Measurements from ENCODE around the gene NANOS2. TPM values are rescaled to one million over a fixed set of nuclear protein-coding genes. Genes with fewer than 3 reads are reported as not detected.
A peak's percentile ranks its signal among the peaks of the same experiment; 100 is the strongest.

Gene NANOS2
- total and polyA plus RNA-seq, 9 donors = not detected

DNA sequence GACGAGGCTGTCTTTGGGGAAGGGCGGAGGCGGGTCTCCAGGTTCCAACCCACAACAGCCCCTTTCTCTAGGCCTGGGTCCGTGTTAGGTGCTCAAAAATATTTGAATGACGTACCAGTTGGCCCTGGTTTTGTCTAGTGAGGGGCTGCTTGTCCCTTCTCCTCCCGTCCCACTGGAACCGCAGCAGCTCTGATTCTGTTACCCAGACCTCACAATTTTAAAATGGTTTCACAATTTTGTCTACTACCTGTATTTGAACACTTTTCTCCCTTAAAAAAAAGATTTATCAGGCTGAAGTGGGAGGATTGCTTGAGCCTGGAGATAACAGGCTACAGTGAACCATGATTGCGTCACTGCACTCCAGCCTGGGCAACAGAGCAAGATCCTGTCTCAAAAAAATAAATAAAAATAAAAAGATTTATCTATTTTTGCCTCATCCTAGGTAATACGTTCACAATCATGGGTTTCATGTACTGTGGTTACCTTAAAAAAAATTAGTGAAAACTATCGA, 27.3 kb downstream of the NANOS2 start:
- WGBS, 3 donors = 22 to 25% (median 23%) methylated on average over 10 of the region's 10 CpGs
- intact Hi-C loops (cut with DNase I) = loop anchor here in 1 of 4 donors (10.0 kb wide), 1 partner anchor 72 kb away; the partner anchor contains the start of gene RSPH6A
- TF ChIP-seq, protein P1, sequence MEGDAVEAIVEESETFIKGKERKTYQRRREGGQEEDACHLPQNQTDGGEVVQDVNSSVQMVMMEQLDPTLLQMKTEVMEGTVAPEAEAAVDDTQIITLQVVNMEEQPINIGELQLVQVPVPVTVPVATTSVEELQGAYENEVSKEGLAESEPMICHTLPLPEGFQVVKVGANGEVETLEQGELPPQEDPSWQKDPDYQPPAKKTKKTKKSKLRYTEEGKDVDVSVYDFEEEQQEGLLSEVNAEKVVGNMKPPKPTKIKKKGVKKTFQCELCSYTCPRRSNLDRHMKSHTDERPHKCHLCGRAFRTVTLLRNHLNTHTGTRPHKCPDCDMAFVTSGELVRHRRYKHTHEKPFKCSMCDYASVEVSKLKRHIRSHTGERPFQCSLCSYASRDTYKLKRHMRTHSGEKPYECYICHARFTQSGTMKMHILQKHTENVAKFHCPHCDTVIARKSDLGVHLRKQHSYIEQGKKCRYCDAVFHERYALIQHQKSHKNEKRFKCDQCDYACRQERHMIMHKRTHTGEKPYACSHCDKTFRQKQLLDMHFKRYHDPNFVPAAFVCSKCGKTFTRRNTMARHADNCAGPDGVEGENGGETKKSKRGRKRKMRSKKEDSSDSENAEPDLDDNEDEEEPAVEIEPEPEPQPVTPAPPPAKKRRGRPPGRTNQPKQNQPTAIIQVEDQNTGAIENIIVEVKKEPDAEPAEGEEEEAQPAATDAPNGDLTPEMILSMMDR (IDR thresholded peaks at IDR 0.05) = no peak
- TF ChIP-seq EP300 (IDR thresholded peaks at IDR 0.05) (no peak), POLR2A (IDR thresholded peaks at IDR 0.05) (no peak)
- DNase-seq = peak in 1 of 5 donors; percentile 35
- no peaks in the 10 kb centered on the region for H3K9me3 ChIP-seq
- H3K36me3 ChIP-seq = no peaks in the 10 kb centered on the region
- H3K27me3 ChIP-seq = no peaks in the 10 kb centered on the region
- peak overlapping the region; percentile 62 to 88 for H3K27ac ChIP-seq
- H3K4me3 ChIP-seq = peak overlapping the region; percentile 51
- H3K4me1 ChIP-seq (ENCODE audit: insufficient read depth) = peaks cover 23% of the 10 kb centered on the region

DNA sequence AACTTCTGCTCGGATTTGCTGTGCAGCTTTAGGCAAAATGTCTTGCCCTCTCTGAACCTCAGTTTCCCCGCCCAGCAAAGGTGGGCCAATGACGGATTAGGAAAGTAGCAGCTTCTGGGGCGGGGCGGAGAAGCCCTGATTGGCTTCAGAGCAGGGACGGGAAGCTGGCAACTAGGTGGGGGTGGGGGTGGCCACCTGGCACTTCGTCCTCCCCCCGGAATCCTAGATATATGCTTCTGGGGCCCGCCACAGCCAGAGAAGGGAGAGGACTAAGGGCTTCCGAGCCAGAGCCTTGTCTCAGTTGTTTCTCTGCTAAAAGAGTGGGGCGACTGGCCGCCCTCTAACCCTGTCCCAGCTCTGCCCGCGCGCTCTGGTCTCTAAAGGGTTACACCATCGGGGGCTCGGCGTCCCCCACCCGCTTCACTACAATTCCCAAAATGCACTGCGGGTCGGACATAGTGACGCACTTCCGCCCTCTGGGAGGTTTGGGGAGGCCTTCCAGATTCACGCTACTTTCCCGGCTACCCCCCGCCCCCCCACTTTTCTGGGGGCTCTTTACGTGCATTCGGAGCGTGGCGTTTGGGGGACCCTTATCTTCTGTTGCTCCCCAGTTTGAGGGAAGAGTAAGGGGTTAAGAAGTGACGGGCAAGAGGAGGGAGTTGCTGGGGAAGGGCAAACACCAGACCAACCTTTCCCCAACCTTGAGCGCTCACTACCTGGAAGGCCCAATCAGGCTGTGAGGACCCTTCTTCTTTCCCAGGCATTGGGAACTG, 28.0 kb downstream of the NANOS2 start:
- Histone ChIP-seq H3K4me3 (peak overlapping the region; percentile 51), H3K36me3 (no peaks in the 10 kb centered on the region), H3K27me3 (no peaks in the 10 kb centered on the region), H3K27ac (peak overlapping the region; percentile 86 to 88), H3K4me1 (ENCODE audit: insufficient read depth) (peaks cover 23% of the 10 kb centered on the region), H3K9me3 (no peaks in the 10 kb centered on the region)
- DNase-seq = peak; percentile 87 to 93 (median 92)
- WGBS, 3 donors = 0 to 1% (median 0%) methylated on average over 31 to 32 of the region's 32 CpGs
- intact Hi-C loops (cut with DNase I) = loop anchor here in 1 of 4 donors (10.0 kb wide), 1 partner anchor 72 kb away; the partner anchor contains the start of gene RSPH6A
- TF ChIP-seq, protein P1 (IDR thresholded peaks at IDR 0.05) = peak in 1 of 3 donors; percentile 5
- TF ChIP-seq EP300 (IDR thresholded peaks at IDR 0.05) (no peak), POLR2A (IDR thresholded peaks at IDR 0.05) (peak; percentile 84)

DNA sequence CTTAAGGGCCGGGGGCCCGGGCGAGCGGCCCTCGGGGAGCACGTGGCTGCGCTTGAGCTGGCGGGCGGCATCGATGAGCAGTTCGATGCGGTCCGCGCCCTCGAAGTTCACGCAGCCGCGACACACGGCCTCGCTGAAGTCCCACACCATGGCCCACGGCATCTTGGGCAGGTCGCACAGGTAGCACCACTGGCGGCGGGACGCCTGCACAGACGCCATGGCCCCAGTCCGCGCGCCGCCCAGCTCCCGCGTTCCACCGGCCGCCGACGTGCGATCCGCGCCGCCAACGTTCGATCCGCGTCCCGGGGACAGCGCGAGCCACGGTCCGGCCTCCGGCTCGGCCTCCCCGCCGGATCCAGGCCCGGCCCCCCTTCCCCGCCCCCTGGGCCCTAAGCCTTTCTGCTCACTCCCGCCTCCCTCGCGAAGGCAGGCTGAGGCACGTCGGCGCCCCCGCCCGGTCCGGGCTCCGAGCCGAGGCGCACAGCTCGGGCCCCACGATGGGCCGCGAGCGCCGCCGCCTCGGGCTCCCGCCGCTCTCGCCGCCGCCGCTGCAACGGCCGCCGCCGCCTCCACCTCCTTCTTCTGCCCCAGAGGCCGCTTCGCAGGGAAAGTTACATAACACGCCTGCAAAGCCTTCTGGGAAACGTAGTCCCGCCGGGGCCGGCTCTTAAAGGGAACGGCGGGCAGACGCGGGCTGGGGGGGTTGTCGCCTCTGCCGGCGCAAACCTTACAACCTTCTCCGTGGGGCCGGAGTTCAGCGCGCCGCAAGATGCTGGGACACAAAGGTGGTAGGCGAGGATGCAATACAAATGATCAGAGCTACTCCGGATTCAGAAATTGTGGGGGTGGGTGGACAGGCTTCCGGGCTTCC, 28.8 kb downstream of the NANOS2 start, which contains the start of gene IRF2BP1:
TSS of gene IRF2BP1 (minus strand) at position 586 of the 871 bp plus-strand sequence. CDS start at position 219, 367 bp downstream.
- intact Hi-C loops (cut with DNase I) = loop anchor here in 1 of 4 donors (10.0 kb wide), 1 partner anchor 71 kb away; the partner anchor contains the start of gene RSPH6A
- peak; percentile 82 for TF ChIP-seq POLR2A (IDR thresholded peaks at IDR 0.05)
- no peak for TF ChIP-seq EP300 (IDR thresholded peaks at IDR 0.05)
- TF ChIP-seq, protein P1 (IDR thresholded peaks at IDR 0.05) = peak in 2 of 3 donors; percentile 24 to 31
- Histone ChIP-seq H3K4me1 (ENCODE audit: insufficient read depth) (peaks cover 23% of the 10 kb centered on the region), H3K27ac (peak within 1 kb of the TSS; percentile 86 to 88), H3K9me3 (no peaks in the 10 kb centered on the region), H3K36me3 (no peaks in the 10 kb centered on the region), H3K27me3 (no peaks in the 10 kb centered on the region), H3K4me3 (peak within 1 kb of the TSS; percentile 51)
- DNase-seq = peak; percentile 91 to 95 (median 91)
- 0% methylated on average over 65 to 107 of the region's 107 CpGs for WGBS, 3 donors
